ENCODE results near the gene CALML4.

The CALML4 gene

GRCh38 chr15:68220967-68221366 lies 15.8 kb upstream of the CALML4 start:
- DNase-seq, result no peak
- H3K9me3 ChIP-seq (ENCODE audit: severe bottlenecking), result peaks cover 3% of the 10 kb centered on the region
- no peak overlapping the region for H3K27ac ChIP-seq
- TF ChIP-seq, protein P1, sequence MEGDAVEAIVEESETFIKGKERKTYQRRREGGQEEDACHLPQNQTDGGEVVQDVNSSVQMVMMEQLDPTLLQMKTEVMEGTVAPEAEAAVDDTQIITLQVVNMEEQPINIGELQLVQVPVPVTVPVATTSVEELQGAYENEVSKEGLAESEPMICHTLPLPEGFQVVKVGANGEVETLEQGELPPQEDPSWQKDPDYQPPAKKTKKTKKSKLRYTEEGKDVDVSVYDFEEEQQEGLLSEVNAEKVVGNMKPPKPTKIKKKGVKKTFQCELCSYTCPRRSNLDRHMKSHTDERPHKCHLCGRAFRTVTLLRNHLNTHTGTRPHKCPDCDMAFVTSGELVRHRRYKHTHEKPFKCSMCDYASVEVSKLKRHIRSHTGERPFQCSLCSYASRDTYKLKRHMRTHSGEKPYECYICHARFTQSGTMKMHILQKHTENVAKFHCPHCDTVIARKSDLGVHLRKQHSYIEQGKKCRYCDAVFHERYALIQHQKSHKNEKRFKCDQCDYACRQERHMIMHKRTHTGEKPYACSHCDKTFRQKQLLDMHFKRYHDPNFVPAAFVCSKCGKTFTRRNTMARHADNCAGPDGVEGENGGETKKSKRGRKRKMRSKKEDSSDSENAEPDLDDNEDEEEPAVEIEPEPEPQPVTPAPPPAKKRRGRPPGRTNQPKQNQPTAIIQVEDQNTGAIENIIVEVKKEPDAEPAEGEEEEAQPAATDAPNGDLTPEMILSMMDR (IDR thresholded peaks at IDR 0.05; ENCODE audit: low read depth, low read length), result no peak
- H3K4me3 ChIP-seq (ENCODE audit: low read depth, low read length), result no peak overlapping the region
- H3K27me3 ChIP-seq (ENCODE audit: insufficient read depth, low read depth, severe bottlenecking), result no peaks in the 10 kb centered on the region
- H3K36me3 ChIP-seq, result peaks cover 70% of the 10 kb centered on the region

DNA sequence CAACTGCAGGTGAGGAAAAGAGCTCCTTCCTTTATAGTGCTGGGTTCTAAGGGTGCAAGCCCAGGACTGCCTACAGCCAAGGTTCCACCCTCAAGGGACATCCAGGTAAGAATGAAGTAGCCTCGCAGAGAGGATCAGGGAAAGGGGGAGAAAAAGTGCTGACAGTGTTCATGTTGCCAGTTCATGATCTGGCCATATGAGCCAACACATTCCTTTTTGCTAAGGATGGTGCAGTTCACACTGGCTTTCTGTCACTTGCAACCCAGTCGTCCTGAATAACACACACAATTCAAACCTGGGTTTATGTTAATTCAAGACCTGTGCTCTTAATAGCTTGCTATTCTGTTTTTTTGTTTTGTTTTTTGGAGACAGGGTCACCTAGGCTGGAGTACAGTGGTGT lies 15.4 kb upstream of the CALML4 start:
- Histone ChIP-seq H3K27ac (no peak overlapping the region), H3K4me3 (ENCODE audit: low read depth, low read length) (no peak overlapping the region), H3K9me3 (ENCODE audit: severe bottlenecking) (peaks cover 3% of the 10 kb centered on the region), H3K27me3 (ENCODE audit: insufficient read depth, low read depth, severe bottlenecking) (no peaks in the 10 kb centered on the region), H3K36me3 (peaks cover 71% of the 10 kb centered on the region)
- TF ChIP-seq, protein P1 (IDR thresholded peaks at IDR 0.05; ENCODE audit: low read depth, low read length), result no peak
- no peak for DNase-seq

GRCh38 chr15:68218847-68219798 lies 14.0 kb upstream of the CALML4 start:
- TF ChIP-seq, protein P1 (IDR thresholded peaks at IDR 0.05; ENCODE audit: low read depth, low read length), result no peak

GRCh38 chr15:68218331-68218730 lies 13.2 kb upstream of the CALML4 start:
- H3K27me3 ChIP-seq (ENCODE audit: insufficient read depth, low read depth, severe bottlenecking), result no peaks in the 10 kb centered on the region
- H3K9me3 ChIP-seq (ENCODE audit: severe bottlenecking), result peaks cover 3% of the 10 kb centered on the region
- TF ChIP-seq, protein P1 (IDR thresholded peaks at IDR 0.05; ENCODE audit: low read depth, low read length), result no peak
- no peak overlapping the region for H3K27ac ChIP-seq
- DNase-seq, result no peak
- no peak overlapping the region for H3K4me3 ChIP-seq (ENCODE audit: low read depth, low read length)
- H3K36me3 ChIP-seq, result peaks cover 74% of the 10 kb centered on the region

More at GRCh38 chr15:68218847-68219798, 14.0 kb upstream of the CALML4 start:
- Histone ChIP-seq H3K27ac (no peak overlapping the region), H3K9me3 (ENCODE audit: severe bottlenecking) (peaks cover 3% of the 10 kb centered on the region), H3K4me3 (ENCODE audit: low read depth, low read length) (no peak overlapping the region), H3K36me3 (peaks cover 72% of the 10 kb centered on the region), H3K27me3 (ENCODE audit: insufficient read depth, low read depth, severe bottlenecking) (no peaks in the 10 kb centered on the region)
- no peak for DNase-seq

DNA sequence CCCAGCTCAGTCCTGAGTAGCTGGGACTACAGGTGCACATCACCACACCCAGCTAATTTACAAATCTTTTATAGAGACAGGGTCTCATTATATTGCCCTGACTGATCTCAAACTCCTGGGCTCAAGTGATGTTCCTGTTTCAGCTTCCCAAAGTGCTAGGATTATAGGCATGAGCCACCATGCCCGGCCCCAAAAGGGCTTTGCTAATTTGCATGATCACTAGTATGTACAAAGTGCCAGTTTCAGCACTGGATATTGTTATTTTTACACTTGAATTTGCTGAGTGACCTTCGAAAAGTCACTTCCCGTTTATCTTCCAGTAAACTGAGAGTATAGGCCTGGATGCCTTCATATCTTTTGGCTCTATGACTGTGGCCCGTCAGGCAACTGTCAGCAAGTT lies 12.2 kb upstream of the CALML4 start:
- DNase-seq, result no peak
- Histone ChIP-seq H3K27ac (no peak overlapping the region), H3K4me3 (ENCODE audit: low read depth, low read length) (no peak overlapping the region), H3K36me3 (peaks cover 80% of the 10 kb centered on the region), H3K27me3 (ENCODE audit: insufficient read depth, low read depth, severe bottlenecking) (no peaks in the 10 kb centered on the region), H3K9me3 (ENCODE audit: severe bottlenecking) (peaks cover 3% of the 10 kb centered on the region)
- TF ChIP-seq, protein P1 (IDR thresholded peaks at IDR 0.05; ENCODE audit: low read depth, low read length), result no peak
